Stimulated activated CD4-positive, alpha-beta T cell treated with anti-CD3 and anti-CD28 coated beads, Interleukin-2, amount 100 ng/mL, for 4 hours (primary cell): ENCODE measurements around the gene ANKRD62.

Experiments
- DNase-seq: peaks from one replicate; pipeline ENCODE4 v3.0.0-alpha.2; 2020; ENCODE audit warnings: low read depth

ANKRD62 gene

DNA sequence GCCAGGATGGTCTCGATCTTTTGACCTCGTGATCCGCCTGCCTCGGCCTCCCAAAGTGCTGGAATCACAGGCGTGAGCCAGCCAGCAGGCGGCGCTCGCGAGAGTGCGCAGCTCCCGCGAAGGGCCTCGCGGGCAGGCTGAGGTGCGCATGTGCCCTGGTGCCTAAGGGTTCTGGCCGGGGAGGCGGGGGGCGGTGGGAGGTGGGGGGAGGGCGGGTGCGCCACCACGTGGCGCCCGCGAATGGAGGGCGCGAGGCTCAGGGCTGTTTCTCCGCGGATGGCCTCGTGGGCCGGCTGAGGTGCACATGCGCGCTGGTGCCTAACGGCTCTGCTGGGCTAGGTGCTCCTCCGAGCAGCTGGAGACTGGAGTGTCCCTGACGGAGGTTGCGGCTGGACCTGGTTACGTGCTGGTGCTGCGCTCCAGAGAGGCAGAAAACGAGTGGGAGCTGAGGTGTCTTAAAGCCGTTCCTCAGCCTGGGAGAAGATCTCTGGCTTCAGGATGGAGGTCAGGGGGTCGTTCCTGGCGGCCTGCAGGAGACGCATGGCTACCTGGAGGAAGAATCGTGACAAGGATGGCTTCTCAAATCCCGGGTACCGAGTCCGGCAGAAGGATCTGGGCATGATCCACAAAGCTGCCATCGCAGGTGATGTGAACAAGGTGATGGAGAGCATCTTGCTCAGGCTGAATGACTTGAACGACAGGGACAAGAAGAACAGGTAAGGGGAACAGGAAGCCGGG is at the start of gene ANKRD62:
Gene ANKRD62 (plus strand): TSS at position 324 of the 738 bp plus-strand sequence. CDS start 175 bp downstream, at position 499.
- no peak for DNase-seq

DNA sequence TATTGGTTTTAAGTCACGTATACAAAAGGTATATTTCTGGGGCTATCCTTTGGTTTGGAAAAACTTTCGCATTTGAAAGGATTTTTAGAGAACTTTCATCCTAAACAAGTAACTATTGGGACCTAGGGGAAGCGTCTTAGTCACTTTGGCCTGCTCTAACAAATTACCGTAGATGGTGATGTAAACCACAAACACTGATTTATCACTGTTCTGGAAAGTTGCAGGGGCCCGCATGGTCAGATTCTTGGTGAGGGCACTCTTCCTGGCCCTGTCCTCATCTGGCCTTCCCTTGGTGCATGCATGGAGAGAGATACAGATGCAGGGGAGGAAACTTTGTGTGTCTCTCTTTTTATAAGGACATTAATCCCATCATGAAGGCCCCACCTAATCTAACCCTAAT is 49.1 kb upstream of the ANKRD62 start:
- no peak for DNase-seq

DNA sequence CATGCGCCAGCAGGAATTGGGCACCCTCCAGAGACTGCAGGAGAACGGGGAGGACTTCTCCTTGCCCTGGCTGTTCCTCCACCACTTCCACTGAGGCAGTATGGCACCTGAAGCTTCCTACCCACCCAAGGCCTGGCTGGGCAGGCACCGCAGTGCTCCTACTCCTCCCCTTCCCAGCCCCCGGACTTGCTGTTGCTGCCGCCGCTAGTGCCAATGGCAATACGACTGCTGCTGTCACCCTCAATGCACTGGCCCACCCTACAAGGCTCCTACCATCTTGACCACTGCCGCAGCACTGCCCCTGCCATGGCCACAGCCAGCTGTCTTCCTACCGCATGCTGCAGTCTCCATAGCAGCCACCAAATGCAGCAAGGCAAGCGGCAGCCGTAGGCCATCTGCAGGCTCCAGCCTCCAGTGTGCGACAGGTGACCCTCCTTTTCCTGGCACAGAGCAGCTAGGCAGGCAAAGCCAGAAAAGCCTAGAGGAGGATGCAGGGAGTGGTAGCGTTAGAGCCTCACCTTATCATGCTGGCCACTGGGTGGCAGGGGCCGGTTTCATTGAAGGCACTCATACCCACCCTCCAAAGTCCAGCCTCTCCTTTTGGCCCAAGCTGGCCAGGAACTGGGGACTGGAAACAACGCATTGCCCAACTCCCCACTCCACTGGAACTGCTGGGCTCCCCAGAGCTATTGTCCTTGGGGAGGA is 47.4 kb upstream of the ANKRD62 start:
- DNase-seq, result no peak

DNA sequence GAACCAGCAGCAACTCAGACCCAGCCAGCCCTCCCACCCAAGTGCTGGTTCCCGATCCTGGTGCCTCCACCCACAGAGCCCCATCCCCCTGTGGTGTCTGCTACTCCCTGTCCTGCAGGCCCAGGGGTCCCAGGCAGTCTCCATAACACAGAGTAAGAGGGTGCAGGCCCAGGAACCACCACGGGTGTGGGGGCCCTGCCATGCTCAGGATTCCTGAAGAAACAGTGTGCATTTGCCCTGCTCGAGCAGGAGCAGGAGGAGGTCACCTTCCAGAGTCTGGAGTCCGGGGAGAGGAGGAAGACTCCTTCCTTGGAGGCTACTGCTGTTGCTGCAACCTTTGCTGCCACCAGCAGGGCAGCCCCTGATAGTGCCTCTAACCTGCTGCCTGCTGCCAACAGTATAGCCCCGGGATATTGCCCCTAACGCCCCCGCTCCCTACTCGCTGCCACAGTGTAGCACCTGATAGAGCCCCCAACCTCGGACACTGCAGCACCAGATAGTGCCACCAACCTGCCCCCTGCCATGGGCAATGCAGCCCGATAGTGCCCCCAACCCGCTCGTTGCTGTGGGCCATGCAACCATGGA is 46.8 kb upstream of the ANKRD62 start:
- no peak for DNase-seq

DNA sequence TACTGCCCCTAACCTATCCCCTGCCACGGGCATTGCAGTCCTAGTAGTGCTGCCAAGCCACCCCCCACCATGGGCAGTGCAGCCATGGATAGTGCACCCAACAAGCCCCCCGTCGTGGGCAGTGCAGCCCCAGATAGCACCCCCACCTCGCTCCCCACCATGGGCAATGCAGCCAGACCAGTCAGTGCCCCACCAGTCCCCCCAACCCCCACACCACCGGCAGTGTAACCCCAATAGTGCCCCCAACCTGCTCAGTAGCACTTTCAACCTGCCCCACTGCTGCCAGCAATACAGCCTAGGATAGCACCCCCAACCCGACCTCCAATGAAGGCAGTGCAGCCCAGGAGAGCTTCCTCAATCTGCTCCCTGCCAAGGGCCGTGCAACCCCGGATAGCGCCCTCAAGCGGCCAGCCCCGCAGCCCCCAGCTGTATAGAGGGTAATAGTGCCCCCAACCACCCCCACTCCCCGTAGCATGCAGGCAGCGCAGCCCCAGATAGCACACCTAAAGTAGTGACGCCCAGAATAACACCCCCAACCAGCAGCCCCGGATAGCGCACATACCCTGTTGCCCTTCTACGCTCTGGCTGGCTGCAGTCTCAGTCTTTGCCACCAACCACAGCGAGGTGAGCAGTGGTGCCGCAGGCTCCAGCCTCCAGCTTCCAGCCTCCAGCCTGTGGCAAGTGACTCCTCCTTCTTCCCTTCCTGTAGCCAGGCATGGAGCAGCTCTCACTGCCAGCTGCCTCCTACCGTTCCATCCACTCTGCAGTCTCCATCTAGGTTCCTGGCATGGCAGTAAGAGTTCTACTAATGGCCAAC is 45.4 kb upstream of the ANKRD62 start:
- no peak for DNase-seq

DNA sequence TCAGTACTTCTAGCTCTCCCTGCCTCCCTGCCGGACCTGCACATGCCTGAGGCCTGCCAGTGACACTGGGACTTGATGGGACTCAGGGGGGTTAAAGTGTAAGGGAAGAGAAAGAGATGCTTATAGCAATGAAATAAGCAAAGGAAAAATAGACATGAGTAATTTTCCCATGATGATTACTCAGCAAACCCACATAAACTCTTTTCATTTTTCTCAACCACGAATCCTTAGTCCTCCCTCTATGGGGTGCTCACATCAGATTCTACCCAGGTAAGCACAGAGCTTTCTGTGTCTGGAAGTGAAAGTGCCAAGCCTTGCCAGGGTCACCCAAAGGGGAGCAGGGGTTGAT is 44.8 kb upstream of the ANKRD62 start:
- DNase-seq, result no peak

DNA sequence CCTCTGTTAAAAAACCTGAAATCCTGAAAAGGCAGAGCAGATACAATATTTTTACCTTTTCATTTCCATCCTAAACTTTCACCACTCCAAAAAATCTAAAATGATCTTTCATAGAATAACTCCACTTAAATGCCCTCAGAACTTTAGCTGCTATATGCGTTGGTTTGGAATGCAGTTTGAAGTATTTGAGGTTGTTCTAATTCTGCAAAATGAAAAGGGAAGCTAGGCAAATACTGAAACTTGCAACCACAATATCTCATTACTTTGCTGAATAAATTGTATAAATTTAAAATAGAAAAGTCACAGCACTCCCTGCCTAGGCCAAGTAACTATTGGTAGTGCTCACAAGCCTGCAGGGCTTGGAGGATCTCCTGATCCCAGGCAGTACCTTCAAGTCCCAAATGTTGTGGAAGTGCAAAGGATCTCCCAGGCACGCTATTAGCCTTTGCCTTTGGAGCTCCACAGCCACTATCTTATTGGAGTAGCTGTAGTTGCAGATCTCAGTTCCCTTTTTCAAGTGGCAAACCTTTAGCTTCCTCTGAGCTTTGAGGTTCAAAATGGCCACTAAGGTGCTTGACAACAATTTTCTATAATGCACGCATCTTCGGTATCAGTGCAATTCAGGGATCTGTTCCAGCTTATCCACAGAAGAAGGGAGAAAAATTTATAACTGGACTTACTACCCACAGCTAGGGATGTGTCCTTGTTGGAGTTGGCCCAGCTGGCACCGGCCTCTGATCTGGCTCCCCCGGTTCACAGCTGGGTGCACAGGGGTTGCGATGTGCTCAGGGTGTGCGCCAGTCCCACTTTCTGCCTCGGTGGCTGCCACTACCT is 43.4 kb upstream of the ANKRD62 start:
- no peak for DNase-seq

DNA sequence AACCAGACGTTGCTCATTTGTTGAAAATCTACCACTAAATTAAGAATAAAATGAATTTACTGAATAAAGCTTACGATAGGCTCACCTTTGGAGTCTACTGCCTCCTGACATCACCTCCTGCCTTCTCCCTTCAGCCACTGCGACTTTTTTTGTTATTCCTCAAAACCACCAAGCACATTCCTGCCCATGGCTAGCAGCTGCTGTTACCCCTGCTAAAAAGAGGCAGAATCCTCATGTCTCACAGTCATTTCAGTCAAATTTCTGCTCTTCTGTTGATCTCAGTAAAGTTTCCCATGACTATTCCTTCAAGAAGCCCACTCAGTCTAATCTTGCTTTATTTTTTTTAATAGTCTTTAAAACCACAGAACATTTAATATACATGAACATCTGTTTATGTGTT is 40.8 kb upstream of the ANKRD62 start:
- no peak for DNase-seq

DNA sequence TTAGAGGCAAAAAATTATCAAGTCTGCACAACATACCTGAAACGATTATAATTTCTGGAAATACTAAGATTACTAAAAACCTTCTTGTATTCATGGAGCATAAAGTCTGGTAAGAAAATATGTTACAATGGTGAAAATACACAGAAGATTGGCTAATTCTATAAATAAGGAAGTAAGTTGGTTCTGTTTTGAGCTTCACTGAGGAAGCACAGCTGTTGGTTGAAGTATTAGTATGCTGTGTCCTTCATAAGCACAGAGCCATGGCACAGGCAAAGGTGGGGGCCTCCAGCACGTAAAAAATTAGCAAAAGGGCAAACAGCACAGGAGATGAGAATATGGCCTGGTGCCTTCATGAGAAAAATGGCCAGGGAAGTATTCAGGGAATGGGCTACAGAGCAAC is 40.4 kb upstream of the ANKRD62 start:
- no peak for DNase-seq

DNA sequence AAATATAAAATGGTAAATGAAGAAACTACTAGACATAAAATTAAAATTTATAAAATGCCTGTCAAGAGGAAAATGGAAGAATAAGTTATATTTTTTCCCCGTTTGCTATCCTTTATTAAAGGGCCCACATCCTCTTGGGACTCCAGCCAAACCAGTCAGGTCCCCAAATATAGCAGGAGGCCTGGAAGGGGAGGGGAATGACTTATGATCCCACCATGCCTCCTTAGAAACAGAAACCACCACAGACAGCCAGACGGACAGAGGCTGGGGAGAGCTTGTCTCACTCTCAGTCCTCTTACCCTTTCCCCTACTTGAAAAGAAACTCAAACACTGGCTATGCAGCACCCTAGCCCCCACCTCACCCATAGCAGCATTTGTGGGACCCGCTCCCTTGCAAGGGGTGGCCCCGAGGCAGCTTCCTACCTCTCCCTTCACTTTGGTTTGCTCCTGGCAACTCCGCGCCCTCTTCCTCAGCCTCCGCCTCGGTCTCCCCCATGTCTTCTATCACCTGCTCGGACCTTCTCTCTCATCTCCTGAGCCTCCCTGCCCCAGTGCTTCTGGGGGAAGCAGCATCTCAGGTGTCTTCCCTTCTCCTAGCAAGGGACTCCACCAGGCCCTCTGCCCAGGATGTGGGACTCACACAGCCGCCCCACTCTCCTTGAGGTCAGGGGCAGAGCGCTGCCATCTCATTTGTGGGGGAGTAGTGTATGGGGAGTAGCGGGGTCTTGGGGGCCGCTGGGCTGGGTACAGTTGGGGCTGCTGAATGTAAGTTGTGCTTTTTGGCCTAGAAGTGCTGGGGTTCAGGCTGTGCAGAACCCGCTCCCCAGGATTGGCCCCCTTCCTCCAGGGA is 37.4 kb upstream of the ANKRD62 start:
- DNase-seq, result no peak

DNA sequence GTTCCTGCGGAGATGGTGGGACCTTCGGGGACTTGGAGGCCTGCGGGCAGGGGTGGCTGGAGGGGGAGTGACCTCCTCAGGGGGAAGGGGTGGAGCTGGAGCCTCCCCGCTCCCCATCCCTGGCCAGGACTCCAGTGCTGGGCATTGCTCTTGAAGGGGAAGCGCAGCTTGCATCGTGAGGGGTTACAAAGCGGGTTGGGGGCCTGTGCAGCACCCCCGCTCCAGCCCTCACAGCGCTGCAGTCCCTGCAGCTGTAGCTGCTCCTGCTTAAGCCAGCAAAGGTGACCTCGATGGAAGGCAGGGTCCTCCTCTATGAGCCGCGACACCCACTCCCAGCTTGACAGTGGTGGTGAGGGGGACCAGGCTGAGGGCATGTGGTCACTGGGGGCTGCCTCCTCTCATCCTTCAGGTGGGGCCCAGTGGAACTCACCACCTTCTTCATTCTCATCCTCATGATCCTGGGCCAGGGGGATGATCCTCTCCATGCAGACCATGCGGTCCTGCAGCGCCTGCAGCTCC is 36.7 kb upstream of the ANKRD62 start:
- no peak for DNase-seq

DNA sequence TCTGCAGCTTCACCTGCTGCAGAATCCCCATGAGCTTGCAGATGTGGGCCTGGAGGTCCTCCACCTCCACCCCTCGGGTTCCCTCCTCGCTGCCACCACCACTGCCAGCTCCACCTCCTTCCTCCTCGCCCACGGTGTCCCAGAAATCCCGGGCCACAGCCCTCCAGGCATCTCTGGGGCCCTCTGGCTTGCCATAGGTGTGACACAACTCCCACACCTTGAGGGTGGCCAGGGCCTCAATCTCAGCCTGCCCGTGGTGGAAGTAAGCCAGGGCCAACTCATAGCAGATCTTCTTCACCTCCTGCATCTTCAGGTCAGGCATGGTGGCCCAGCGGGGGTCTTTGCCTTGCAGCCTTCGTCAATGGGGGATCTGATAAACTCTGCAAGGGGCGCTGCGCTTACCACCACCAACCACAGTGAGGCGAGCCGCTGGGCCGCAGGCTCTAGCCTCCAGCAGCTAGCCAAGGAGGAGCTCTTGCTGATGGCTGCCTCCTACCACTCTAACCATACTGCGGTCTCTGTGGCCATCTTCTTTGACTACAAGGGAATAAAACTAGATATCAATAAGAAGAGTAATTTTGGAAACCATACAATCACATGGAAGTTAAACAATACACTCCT is 36.1 kb upstream of the ANKRD62 start:
- no peak for DNase-seq

DNA sequence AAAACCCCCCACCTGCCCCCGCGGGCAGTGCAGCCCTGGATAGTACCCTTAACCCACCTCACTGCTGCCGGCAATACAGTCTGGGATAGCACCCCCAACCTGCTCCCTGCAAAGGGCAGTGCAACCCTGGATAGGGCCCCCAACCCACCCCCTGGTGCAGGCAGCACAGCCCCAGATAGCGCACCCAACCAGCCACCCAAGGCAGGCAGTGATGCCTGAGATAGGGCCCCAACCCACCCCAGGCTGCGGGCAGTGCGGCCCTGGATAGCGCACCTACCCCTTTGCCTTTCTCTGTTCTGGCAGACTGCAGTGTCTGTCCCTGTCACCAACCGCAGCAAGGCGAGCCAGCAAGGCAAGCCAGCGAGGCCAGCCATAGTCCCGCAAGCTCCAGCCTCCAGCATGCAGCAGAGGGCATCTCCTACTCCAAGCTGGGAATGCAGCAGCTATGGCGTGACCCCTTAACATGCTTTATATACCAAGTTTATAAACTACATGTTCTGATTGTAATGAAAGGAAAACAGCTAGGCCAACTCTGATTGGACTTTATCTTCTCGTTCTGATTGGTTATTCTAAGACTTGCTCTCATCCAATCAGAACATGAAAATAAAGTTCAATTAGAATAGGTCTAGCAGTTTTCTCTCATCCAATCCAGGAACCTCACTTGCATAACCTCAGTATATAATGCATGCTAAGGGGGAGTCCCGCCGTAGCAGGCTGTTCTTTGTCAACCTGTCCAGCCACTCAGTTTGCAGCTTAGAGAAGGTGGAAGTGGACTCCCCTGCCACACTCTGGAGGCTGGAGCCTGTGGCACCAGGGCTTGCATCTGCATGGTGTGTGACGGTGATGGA is 34.1 kb upstream of the ANKRD62 start:
- no peak for DNase-seq

DNA sequence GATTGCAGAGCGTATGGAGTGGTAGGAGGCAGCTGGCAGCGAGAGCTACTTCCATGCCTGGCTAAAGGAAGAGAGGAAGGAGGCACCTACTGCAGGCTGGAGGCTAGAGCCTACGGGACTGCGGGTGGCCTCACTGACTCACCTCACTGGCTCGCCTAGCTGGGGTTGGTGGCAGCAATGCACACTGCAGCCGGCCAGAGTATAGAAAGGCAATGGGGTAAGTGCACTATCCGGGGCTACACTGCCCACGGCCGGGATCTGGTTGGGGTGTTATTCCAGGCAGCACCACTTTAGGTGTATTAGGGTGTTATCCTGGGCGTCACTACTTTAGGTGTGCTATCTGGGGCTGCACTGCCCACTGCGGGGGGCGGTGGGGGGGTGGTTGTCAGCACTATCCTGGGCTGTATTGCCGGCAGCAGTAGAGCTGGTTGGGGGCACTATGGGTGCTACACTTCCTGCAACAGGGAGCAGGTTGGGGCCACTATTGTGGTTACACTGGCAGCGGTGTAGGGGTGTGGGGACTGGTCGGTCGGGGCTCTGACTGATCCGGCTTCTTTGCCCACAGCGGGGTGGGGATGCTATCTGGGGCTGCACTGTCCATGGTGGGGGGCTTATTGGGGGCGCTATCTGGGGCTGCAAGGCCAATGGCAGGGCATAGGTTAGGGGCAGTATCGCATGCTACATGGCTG is 33.3 kb upstream of the ANKRD62 start:
- no peak for DNase-seq

DNA sequence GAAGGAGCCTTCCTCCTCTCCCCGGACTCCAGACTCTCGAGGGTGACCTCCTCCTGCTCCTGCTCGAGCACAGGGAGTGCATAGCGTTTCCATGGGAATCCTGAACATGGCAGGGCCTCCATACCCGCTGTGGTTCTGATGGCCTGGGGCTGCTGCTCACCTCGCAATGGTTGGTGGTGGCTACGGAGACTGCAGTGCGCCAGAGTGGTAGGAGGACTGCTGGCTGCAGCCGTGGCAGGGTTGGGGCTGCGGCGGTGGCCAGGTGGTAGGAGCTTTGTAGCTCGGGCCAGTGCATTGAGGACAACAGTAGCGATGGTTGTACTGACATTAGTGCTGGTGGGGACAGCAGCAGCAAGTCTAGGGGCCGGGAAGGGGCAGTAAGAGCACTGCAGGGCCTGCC is 32.0 kb upstream of the ANKRD62 start:
- no peak for DNase-seq

DNA sequence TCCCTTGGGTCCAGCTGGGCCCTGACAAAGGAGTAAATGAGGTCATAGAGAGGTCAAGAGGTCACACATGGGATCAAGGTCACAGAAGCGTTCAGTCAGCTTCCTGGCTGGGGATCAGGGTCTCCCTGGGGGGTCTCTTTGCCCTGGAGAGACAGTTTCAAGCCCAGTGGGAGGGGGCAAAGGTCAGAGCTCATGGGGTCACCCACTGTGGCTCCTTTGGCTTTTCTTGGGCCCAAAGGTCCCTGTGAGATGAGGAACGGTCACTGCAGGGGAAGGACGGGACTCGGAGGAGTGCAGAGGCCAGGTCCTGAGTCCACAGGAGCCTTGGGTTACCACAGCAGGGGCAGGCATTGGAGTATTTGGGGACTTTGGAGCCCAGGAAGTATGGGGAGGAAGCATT is 30.7 kb upstream of the ANKRD62 start:
- no peak for DNase-seq

DNA sequence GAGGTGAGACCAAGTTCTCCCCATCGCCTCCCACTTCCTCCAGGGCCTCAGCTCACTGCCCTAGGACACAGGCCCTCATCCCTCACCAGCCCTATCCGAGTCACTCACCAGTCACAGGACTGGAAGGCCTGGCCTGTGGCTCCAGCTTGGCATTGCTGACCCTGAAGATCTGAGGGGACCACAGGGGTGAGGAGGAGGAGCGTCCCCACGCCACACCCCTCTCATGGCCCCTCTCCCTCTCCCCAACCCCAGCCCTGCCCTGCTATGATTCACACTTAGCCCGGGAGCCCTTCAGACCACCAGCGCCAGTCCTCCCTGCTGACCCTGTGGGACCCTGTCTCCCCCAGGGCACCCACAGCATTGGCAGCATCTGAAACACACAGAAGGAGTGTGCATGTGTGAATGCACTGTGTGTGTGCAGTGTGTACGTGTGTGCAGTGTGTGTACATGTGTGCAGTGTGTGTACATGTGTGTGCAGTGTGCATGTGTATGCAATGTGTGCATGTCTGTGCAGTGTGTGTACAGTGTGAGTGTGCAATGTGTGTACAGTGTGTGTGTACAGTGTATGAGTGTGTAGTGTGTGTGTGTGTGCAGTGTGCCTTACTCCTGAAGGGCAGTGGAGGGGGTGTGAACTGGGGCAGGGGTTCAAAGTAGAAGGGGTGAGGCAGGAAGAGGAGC is 29.4 kb upstream of the ANKRD62 start:
- DNase-seq, result no peak

DNA sequence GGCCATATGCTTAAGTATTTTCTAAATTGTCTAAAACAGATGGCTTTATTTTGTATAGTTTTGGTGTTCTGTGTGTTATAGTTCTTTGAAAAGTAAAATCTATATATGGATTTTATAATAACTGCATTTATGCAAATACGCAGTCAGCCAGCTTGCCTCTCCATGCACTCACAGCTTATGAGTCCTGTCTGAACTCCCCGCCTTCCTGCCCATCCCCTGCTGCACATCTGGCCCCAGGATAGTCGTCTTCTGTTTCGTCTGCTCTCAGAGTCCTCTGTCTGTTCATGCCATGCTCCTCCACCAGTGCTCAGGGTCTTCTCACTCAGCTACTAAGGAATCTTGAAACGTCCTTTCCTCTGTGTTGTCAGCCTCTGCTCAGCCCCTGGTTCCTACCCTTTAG is 28.2 kb upstream of the ANKRD62 start:
- DNase-seq, result no peak
